Neural cell (in vitro differentiated cells): ENCODE data around the gene CADPS2.

Experiments
- EZH2 ChIP-seq: fragments of 200-600, 300-800 bp; shearing (Covaris generic), sonication (generic); IDR thresholded peaks from 2 replicates; pipeline ENCODE4 v1.6.1; 2014; ENCODE audit warnings: antibody characterized with exemption, low read length, borderline replicate concordance, mild to moderate bottlenecking; ENCODE audit not compliant: insufficient read depth, poor library complexity, severe bottlenecking
- TF ChIP-seq, protein P1 (sequence below): fragments of 450-650 bp; IDR thresholded peaks from 2 replicates; pipeline ENCODE4 v1.5.1; 2014; ENCODE audit warnings: antibody characterized with exemption, mild to moderate bottlenecking, moderate library complexity; ENCODE audit not compliant: poor library complexity, severe bottlenecking

DNA sequence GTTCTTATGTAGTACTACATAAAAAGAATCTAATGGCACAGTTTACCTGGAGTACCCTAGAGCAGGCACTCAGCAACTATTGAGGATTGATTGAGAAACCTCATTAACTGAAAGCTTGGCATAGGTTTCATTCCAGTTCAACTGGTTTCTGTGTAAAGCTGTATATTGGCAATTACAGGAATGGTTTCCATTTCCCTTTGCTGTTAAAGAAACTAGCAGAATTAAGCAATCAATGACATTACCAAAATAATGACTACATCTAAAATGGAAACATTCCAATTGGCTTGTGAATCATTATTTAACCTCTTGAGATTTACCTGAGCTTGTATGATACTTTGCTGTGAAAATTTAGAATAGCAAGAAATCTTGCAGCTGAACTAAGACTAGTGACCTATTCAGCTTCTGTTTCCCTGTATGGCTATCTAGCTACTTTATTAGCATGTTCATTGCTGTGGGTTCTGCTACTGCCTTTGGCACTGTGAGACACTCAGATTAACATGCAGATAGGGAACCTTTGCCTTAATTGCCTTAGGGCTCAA lies 33.5 kb upstream of the CADPS2 start:
- TF ChIP-seq EZH2, result no peak
- TF ChIP-seq, protein P1, sequence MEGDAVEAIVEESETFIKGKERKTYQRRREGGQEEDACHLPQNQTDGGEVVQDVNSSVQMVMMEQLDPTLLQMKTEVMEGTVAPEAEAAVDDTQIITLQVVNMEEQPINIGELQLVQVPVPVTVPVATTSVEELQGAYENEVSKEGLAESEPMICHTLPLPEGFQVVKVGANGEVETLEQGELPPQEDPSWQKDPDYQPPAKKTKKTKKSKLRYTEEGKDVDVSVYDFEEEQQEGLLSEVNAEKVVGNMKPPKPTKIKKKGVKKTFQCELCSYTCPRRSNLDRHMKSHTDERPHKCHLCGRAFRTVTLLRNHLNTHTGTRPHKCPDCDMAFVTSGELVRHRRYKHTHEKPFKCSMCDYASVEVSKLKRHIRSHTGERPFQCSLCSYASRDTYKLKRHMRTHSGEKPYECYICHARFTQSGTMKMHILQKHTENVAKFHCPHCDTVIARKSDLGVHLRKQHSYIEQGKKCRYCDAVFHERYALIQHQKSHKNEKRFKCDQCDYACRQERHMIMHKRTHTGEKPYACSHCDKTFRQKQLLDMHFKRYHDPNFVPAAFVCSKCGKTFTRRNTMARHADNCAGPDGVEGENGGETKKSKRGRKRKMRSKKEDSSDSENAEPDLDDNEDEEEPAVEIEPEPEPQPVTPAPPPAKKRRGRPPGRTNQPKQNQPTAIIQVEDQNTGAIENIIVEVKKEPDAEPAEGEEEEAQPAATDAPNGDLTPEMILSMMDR, result no peak
